ENCODE measurements around the gene MACROH2A2.

MACROH2A2 gene

DNA sequence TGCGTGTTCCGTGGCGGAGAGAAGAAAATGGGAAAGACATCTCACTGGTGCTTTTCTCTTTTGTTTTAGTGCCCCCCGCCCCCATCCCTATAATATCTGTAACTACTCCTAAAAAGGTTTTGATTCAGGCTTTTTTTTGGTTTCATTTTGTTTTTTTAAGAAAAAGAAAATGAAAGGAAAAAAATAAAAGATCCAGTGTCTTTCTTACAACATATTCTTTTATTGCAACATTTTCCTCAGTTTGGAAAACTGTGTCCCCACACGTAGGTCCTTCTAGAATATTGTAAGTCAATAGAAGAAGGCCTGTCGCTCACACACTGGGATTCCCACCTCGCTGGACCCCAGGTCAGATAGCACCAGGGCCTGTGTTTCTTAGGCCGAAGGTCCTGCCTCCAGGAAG, 59.4 kb downstream of the MACROH2A2 start:
- no peak overlapping the region for H3K4me3 ChIP-seq (replicated peaks; ENCODE audit: low read depth, low read length)
- DNase-seq (ENCODE audit: extremely low read depth, low read depth): no peak
- TF ChIP-seq, protein P1, sequence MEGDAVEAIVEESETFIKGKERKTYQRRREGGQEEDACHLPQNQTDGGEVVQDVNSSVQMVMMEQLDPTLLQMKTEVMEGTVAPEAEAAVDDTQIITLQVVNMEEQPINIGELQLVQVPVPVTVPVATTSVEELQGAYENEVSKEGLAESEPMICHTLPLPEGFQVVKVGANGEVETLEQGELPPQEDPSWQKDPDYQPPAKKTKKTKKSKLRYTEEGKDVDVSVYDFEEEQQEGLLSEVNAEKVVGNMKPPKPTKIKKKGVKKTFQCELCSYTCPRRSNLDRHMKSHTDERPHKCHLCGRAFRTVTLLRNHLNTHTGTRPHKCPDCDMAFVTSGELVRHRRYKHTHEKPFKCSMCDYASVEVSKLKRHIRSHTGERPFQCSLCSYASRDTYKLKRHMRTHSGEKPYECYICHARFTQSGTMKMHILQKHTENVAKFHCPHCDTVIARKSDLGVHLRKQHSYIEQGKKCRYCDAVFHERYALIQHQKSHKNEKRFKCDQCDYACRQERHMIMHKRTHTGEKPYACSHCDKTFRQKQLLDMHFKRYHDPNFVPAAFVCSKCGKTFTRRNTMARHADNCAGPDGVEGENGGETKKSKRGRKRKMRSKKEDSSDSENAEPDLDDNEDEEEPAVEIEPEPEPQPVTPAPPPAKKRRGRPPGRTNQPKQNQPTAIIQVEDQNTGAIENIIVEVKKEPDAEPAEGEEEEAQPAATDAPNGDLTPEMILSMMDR (IDR thresholded peaks at IDR 0.05; ENCODE audit: low read depth, low read length, missing control alignments): no peak

GRCh38 chr10:70114902-70115301, 62.3 kb downstream of the MACROH2A2 start:
- no peak overlapping the region for H3K4me3 ChIP-seq (replicated peaks; ENCODE audit: low read depth, low read length)
- TF ChIP-seq, protein P1 (IDR thresholded peaks at IDR 0.05; ENCODE audit: low read depth, low read length, missing control alignments): no peak
- DNase-seq (ENCODE audit: extremely low read depth, low read depth): no peak

- TF ChIP-seq, protein P1 (IDR thresholded peaks at IDR 0.05; ENCODE audit: low read depth, low read length, missing control alignments): peak; percentile 95
- DNase-seq (ENCODE audit: extremely low read depth, low read depth): no peak
- H3K4me3 ChIP-seq (replicated peaks; ENCODE audit: low read depth, low read length): no peak overlapping the region
Observed at GRCh38 chr10:70115948-70116682, 63.5 kb downstream of the MACROH2A2 start.

- no peak for DNase-seq (ENCODE audit: extremely low read depth, low read depth)
- TF ChIP-seq, protein P1 (IDR thresholded peaks at IDR 0.05; ENCODE audit: low read depth, low read length, missing control alignments): no peak
- no peak overlapping the region for H3K4me3 ChIP-seq (replicated peaks; ENCODE audit: low read depth, low read length)
Observed at GRCh38 chr10:70117646-70118045, 65.0 kb downstream of the MACROH2A2 start.

GRCh38 chr10:70118196-70118595, 65.5 kb downstream of the MACROH2A2 start:
- TF ChIP-seq, protein P1 (IDR thresholded peaks at IDR 0.05; ENCODE audit: low read depth, low read length, missing control alignments): no peak
- DNase-seq (ENCODE audit: extremely low read depth, low read depth): no peak
- H3K4me3 ChIP-seq (replicated peaks; ENCODE audit: low read depth, low read length): no peak overlapping the region

- H3K4me3 ChIP-seq (replicated peaks; ENCODE audit: low read depth, low read length): no peak overlapping the region
- TF ChIP-seq, protein P1 (IDR thresholded peaks at IDR 0.05; ENCODE audit: low read depth, low read length, missing control alignments): no peak
- no peak for DNase-seq (ENCODE audit: extremely low read depth, low read depth)
Observed at GRCh38 chr10:70119197-70119596, 66.6 kb downstream of the MACROH2A2 start.

GRCh38 chr10:70119623-70120022, 67.0 kb downstream of the MACROH2A2 start:
- no peak for DNase-seq (ENCODE audit: extremely low read depth, low read depth)
- H3K4me3 ChIP-seq (replicated peaks; ENCODE audit: low read depth, low read length): no peak overlapping the region
- TF ChIP-seq, protein P1 (IDR thresholded peaks at IDR 0.05; ENCODE audit: low read depth, low read length, missing control alignments): no peak

Data from HFF-Myc (cell line).